GM12878 (cell line): Measurements from ENCODE around the gene PBLD.

Source experiments
- CBFB ChIP-seq: IDR thresholded peaks from 2 replicates; pipeline ENCODE4 v1.6.1; 2016; ENCODE audit warnings: antibody characterized with exemption, low read depth
- JUND ChIP-seq: IDR thresholded peaks from 2 replicates; pipeline ENCODE4 v1.6.1; 2012; ENCODE audit warnings: low read depth, mild to moderate bottlenecking, low read length, improper control_type of control experiment, moderate library complexity
- PBX3 ChIP-seq: IDR thresholded peaks from 2 replicates; pipeline ENCODE4 v1.6.1; 2011; ENCODE audit warnings: mild to moderate bottlenecking, low read depth, low read length, moderate library complexity; ENCODE audit not compliant: insufficient replicate concordance
- POLR2A ChIP-seq: IDR thresholded peaks from 2 replicates; pipeline ENCODE4 v1.6.1; 2011; ENCODE audit warnings: low read depth, mild to moderate bottlenecking, low read length
- ZZZ3 ChIP-seq: IDR thresholded peaks from 2 replicates; pipeline ENCODE4 v1.6.1; 2011; ENCODE audit warnings: low read depth; ENCODE audit not compliant: control insufficient read depth, insufficient read length
- TF ChIP-seq, protein P1 (sequence below), 3 experiments: IDR thresholded peaks in 2 of 3; conservative IDR thresholded peaks in 1 of 3; 2 replicates each; pipeline ENCODE4 v1.5.1; 2011; ENCODE audit warnings: low read depth in 3 of 3, low read length in 3 of 3, mild to moderate bottlenecking in 3 of 3, control low read depth in 2 of 3, moderate library complexity in 2 of 3, inconsistent platforms in 1 of 3, mixed read lengths in 1 of 3; ENCODE audit not compliant: control insufficient read depth in 2 of 3, insufficient read depth in 1 of 3; ENCODE audit errors: extremely low read depth in 1 of 3
- TF ChIP-seq, protein P2 (sequence below): IDR thresholded peaks from 2 replicates; pipeline ENCODE4 v1.6.1; 2012; ENCODE audit warnings: low read length, inconsistent platforms

GRCh38 chr10:68301790-68302502 lies 30.8 kb downstream of the PBLD start:
- TF ChIP-seq, protein P1, sequence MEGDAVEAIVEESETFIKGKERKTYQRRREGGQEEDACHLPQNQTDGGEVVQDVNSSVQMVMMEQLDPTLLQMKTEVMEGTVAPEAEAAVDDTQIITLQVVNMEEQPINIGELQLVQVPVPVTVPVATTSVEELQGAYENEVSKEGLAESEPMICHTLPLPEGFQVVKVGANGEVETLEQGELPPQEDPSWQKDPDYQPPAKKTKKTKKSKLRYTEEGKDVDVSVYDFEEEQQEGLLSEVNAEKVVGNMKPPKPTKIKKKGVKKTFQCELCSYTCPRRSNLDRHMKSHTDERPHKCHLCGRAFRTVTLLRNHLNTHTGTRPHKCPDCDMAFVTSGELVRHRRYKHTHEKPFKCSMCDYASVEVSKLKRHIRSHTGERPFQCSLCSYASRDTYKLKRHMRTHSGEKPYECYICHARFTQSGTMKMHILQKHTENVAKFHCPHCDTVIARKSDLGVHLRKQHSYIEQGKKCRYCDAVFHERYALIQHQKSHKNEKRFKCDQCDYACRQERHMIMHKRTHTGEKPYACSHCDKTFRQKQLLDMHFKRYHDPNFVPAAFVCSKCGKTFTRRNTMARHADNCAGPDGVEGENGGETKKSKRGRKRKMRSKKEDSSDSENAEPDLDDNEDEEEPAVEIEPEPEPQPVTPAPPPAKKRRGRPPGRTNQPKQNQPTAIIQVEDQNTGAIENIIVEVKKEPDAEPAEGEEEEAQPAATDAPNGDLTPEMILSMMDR (IDR thresholded peaks at IDR 0.05 in 2 of 3, conservative IDR thresholded peaks at IDR 0.05 in 1 of 3; ENCODE audit: control insufficient read depth in 2 of 3, extremely low read depth in 1 of 3, insufficient read depth in 1 of 3, low read depth in 3 of 3, low read length in 3 of 3) = peak; percentile 52 to 64 (median 56); a peak in 5 of 6 replicates
- TF ChIP-seq POLR2A = no peak
- no peak for TF ChIP-seq CBFB
- TF ChIP-seq ZZZ3 = no peak
- TF ChIP-seq PBX3 = no peak
- no peak for TF ChIP-seq JUND
- TF ChIP-seq, protein P2, sequence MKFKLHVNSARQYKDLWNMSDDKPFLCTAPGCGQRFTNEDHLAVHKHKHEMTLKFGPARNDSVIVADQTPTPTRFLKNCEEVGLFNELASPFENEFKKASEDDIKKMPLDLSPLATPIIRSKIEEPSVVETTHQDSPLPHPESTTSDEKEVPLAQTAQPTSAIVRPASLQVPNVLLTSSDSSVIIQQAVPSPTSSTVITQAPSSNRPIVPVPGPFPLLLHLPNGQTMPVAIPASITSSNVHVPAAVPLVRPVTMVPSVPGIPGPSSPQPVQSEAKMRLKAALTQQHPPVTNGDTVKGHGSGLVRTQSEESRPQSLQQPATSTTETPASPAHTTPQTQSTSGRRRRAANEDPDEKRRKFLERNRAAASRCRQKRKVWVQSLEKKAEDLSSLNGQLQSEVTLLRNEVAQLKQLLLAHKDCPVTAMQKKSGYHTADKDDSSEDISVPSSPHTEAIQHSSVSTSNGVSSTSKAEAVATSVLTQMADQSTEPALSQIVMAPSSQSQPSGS = no peak
